HK-2 (cell line): Measurements from ENCODE around the gene SYNPO2.
"Not testable (repeated sequence)": the region's sequence is repeated elsewhere in the genome, so short reads cannot be mapped to it uniquely, and the experiment has no call there.

Source experiments
- DNase-seq: peaks from one replicate; pipeline ENCODE4 v3.0.0-alpha.2; 2018; ENCODE audit not compliant: unreplicated experiment

SYNPO2 gene

GRCh38 chr4:118888666-118889311, at the start of gene SYNPO2:
SYNPO2 (plus strand) TSS chr4:118888854; CDS start chr4:118889037, 183 bp downstream.
- DNase-seq = peak; percentile 79

- no peak for DNase-seq
These were observed 49.3 kb upstream of the SYNPO2 start for GRCh38 chr4:118839221-118839927.

- DNase-seq = no peak
These were observed 46.6 kb upstream of the SYNPO2 start for GRCh38 chr4:118842055-118842454.

GRCh38 chr4:118843237-118843636, 45.4 kb upstream of the SYNPO2 start:
- no peak for DNase-seq

GRCh38 chr4:118845552-118846050, 43.1 kb upstream of the SYNPO2 start:
- no peak for DNase-seq

GRCh38 chr4:118846979-118847378, 41.7 kb upstream of the SYNPO2 start:
- DNase-seq = no peak

- no peak for DNase-seq
These were observed 40.4 kb upstream of the SYNPO2 start for GRCh38 chr4:118848242-118848641.

- no peak for DNase-seq
These were observed 39.8 kb upstream of the SYNPO2 start for GRCh38 chr4:118848901-118849300.

GRCh38 chr4:118849867-118850487, 38.7 kb upstream of the SYNPO2 start:
- DNase-seq = no peak

GRCh38 chr4:118850488-118851173, 38.0 kb upstream of the SYNPO2 start:
- DNase-seq = no peak

GRCh38 chr4:118857760-118858159, 30.9 kb upstream of the SYNPO2 start:
- no peak for DNase-seq

- DNase-seq = no peak
These were observed 29.9 kb upstream of the SYNPO2 start for GRCh38 chr4:118858779-118859178.

GRCh38 chr4:118865091-118865708, 23.5 kb upstream of the SYNPO2 start:
- DNase-seq = no peak

- DNase-seq = no peak
These were observed 22.2 kb upstream of the SYNPO2 start for GRCh38 chr4:118866442-118866841.

GRCh38 chr4:118867311-118868067, 21.2 kb upstream of the SYNPO2 start:
- DNase-seq = no peak

- no peak for DNase-seq
These were observed 18.8 kb upstream of the SYNPO2 start for GRCh38 chr4:118869808-118870342.

GRCh38 chr4:118872181-118872580, 16.5 kb upstream of the SYNPO2 start:
- DNase-seq = no peak

GRCh38 chr4:118877797-118878196, 10.9 kb upstream of the SYNPO2 start:
- DNase-seq = no peak

- not testable (repeated sequence) for DNase-seq
These were observed 10.1 kb upstream of the SYNPO2 start for GRCh38 chr4:118878507-118878906.

GRCh38 chr4:118879409-118879808, 9.2 kb upstream of the SYNPO2 start:
- no peak for DNase-seq
